A549 (cell line): ENCODE results near the gene MOV10. TPM values are rescaled to one million over a fixed set of nuclear protein-coding genes. Genes with fewer than 3 reads are reported as not detected.

Experiments used
- ATAC-seq, 2 experiments: fragments of 200-7000 bp in 1 of 2; fragments of >200 bp in 1 of 2; cut with Nextera tagmentation in 1 of 2; cut with Tn5 transposase in 1 of 2; 3 replicates each; pipeline versions ENCODE4 v1.8.0 to v1.9.1; 2018 to 2020; ENCODE audit warnings: mild to moderate bottlenecking in 1 of 2, moderate library complexity in 1 of 2
- CTCF ChIA-PET: fragments of 300-600 bp; sonication (Branson Sonifier 250); formaldehyde crosslinking; extraction: SDS; loops from one replicate; lab custom pipeline; 2021; ENCODE audit warnings: antibody characterized with exemption, inconsistent platforms; lab: Yijun Ruan, JAX
- POLR2A ChIA-PET: fragments of 350-600 bp; formaldehyde crosslinking; extraction: SDS; loops from one replicate; lab custom pipeline; 2021; ENCODE audit warnings: antibody characterized with exemption, inconsistent platforms; lab: Yijun Ruan, JAX
- DNase-seq, 2 experiments: peaks; one replicate each; pipeline versions ENCODE4 v3.0.0 to v3.0.0-alpha.2; 2011 to 2016; ENCODE audit warnings: low read depth in 1 of 2, low spot score in 1 of 2
- FAIRE-seq: peaks from 2 replicates; lab custom pipeline; 2011; peaks lifted over from hg19 to GRCh38; lab: Jason Lieb, UNC
- H3K27ac ChIP-seq, 2 experiments: fragments of >200 bp; sonication (Bioruptor Twin); formaldehyde crosslinking; 3 replicates each; pipeline ENCODE4 v1.5.1; 2016 to 2017
- H3K4me1 ChIP-seq: fragments of >200 bp; sonication (Bioruptor Twin); formaldehyde crosslinking; 3 replicates; pipeline ENCODE4 v1.6.1; 2016
- H3K4me2 ChIP-seq: fragments of >200 bp; sonication (Bioruptor Twin); formaldehyde crosslinking; 3 replicates; pipeline ENCODE4 v1.6.1; 2016
- H3K4me3 ChIP-seq: fragments of >200 bp; sonication (Bioruptor Twin); formaldehyde crosslinking; 3 replicates; pipeline ENCODE4 v1.5.1; 2016
- H3K9me3 ChIP-seq: fragments of >200 bp; sonication (Bioruptor Twin); formaldehyde crosslinking; 3 replicates; pipeline ENCODE4 v1.6.1; 2016
- BHLHE40 ChIP-seq: IDR thresholded peaks from 2 replicates; pipeline ENCODE4 v1.6.1; 2012; ENCODE audit warnings: low read depth, low read length, inconsistent platforms
- CEBPB ChIP-seq, 2 experiments: fragments of >200 bp in 1 of 2; sonication (Bioruptor Twin) in 1 of 2; formaldehyde crosslinking in 1 of 2; IDR thresholded peaks; 2 replicates each; pipeline ENCODE4 v1.6.1; 2012 to 2016
- CHD2 ChIP-seq: fragments of 150-350 bp; IDR thresholded peaks from 2 replicates; pipeline ENCODE4 v1.6.1; 2014; ENCODE audit warnings: low read length; ENCODE audit not compliant: partially characterized antibody
- CHD4 ChIP-seq: fragments of 200-600 bp; sonication (generic); IDR thresholded peaks from 2 replicates; pipeline ENCODE4 v1.6.1; 2016; ENCODE audit warnings: antibody characterized with exemption, mild to moderate bottlenecking, borderline replicate concordance
- EP300 ChIP-seq, 2 experiments: fragments of >200 bp; sonication (Bioruptor Twin); formaldehyde crosslinking; IDR thresholded peaks; 2 replicates in 1 of 2; 3 replicates in 1 of 2; pipeline ENCODE4 v1.6.1; 2016 to 2017
- FOXS1 ChIP-seq: fragments of 250-450 bp; sonication (Bioruptor Pico); IDR thresholded peaks from 2 replicates; pipeline ENCODE4 v1.5.0; 2020; ENCODE audit warnings: mild to moderate bottlenecking, moderate library complexity
- HDAC2 ChIP-seq: fragments of 200-600 bp; sonication (generic); IDR thresholded peaks from 2 replicates; pipeline ENCODE4 v1.6.1; 2016
- HOXB13 ChIP-seq: fragments of 250-450 bp; sonication (Bioruptor Pico); IDR thresholded peaks from 2 replicates; pipeline ENCODE4 v1.5.0; 2020; ENCODE audit warnings: low read depth, mild to moderate bottlenecking, moderate library complexity
- JUN ChIP-seq, 2 experiments: fragments of >200 bp; sonication (Bioruptor Twin); formaldehyde crosslinking; IDR thresholded peaks; 2 replicates in 1 of 2; 3 replicates in 1 of 2; pipeline ENCODE4 v1.6.1; 2016 to 2017
- JUNB ChIP-seq: fragments of >200 bp; sonication (Bioruptor Twin); formaldehyde crosslinking; IDR thresholded peaks from 2 replicates; pipeline ENCODE4 v1.6.1; 2016
- MAZ ChIP-seq: fragments of 150-350 bp; IDR thresholded peaks from 2 replicates; pipeline ENCODE4 v1.6.1; 2014; ENCODE audit warnings: antibody characterized with exemption, low read depth, low read length, borderline replicate concordance
- PHF8 ChIP-seq: fragments of 200-600 bp; sonication (generic); IDR thresholded peaks from 2 replicates; pipeline ENCODE4 v1.6.1; 2016; ENCODE audit warnings: low read depth, mild to moderate bottlenecking, antibody characterized with exemption, moderate library complexity, borderline replicate concordance
- RARB ChIP-seq: fragments of 250-450 bp; sonication (Bioruptor Pico); IDR thresholded peaks from 2 replicates; pipeline ENCODE4 v1.8.0; 2021; ENCODE audit warnings: mild to moderate bottlenecking, moderate library complexity
- RNF2 ChIP-seq: fragments of 200-600 bp; sonication (generic); IDR thresholded peaks from 2 replicates; pipeline ENCODE4 v1.6.1; 2016; ENCODE audit warnings: low read depth, mild to moderate bottlenecking, antibody characterized with exemption, moderate library complexity, borderline replicate concordance
- ZSCAN20 ChIP-seq: fragments of 250-450 bp; sonication (Bioruptor Pico); IDR thresholded peaks from 2 replicates; pipeline ENCODE4 v1.8.0; 2022; ENCODE audit warnings: mild to moderate bottlenecking, moderate library complexity
- WGBS: methylation state at CpG from one replicate; pipeline ENCODE4 v1.1.6; 2017; ENCODE audit errors: missing lambda C conversion rate; 5-methylcytosine and 5-hydroxymethylcytosine counted together
- polyA plus RNA-seq, 4 experiments: library from polyadenylated mRNA; depleted of rRNA in 3 of 4; stranded (reverse); fragments of >200 nt; fragmentation: RNase III in 1 of 4; extraction: RNeasy Plus Mini Kit Qiagen cat#74134 plus additional on column Dnase treatment in 1 of 4; gene quantifications; 2 replicates in 3 of 4; 3 replicates in 1 of 4; pipeline ENCODE4 v1.2.3, GENCODE V29; 2011 to 2017
- small RNA-seq, 6 experiments: library from RNA; depleted of rRNA; stranded (forward); fragments of <200 nt; gene quantifications; one replicate each; pipeline ENCODE3, GENCODE V24; 2012
- TF ChIP-seq, protein P1 (sequence below): fragments of >200 bp; sonication (Bioruptor Twin); formaldehyde crosslinking; IDR thresholded peaks from 3 replicates; pipeline ENCODE4 v1.5.1; 2016
- TF ChIP-seq, protein P2 (sequence below): IDR thresholded peaks from 2 replicates; pipeline ENCODE4 v1.6.1; 2012
- TF ChIP-seq, protein P3 (sequence below): fragments of 150-350 bp; IDR thresholded peaks from 2 replicates; pipeline ENCODE4 v1.6.1; 2014; ENCODE audit warnings: low read depth, mild to moderate bottlenecking, low read length

MOV10 gene
- polyA plus RNA-seq, 2 of the 4 experiments (the other 2 are of a cell fraction): 27.3 to 37.3 TPM

DNA sequence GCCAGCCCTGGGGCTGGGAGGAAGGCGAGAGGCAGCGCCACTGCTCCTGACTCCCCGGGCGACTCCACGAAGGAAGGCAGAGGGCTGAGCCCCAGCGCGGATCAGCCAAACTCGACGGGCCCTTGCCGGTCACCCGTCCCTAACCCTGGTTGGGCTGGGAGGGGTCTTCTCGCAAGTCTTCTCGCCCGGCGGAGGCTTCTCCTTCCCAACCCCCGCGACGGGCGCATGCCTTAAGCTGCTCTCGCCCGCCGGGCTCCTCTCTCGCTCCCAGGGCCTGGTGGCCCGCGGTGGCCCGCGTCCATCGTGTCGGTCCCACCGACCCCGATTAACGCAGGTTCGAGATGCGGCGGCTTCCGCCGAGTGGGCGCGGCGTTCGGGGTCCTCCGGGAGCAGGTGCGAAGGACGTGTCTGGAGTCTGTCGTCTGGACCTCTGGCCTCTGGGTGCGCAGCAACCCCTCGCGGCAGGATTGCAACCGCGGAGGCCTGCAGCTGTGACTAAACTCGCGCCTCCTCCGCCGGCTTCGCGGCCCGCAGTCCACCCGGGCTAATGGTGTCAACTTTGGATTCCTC, 69.6 kb downstream of the MOV10 start:
- CTCF ChIA-PET: interaction anchor here (0.7 to 2.9 kb wide), 7 partner anchors 10 to 329 kb away, joined by 3 to 9 read pairs (median 4); partner anchors contain the start of genes LRIG2 and PPM1J
- H3K4me2 ChIP-seq: no peak overlapping the region
- 40% methylated on average over 9 of the region's 58 CpGs for WGBS
- DNase-seq (no peak), ATAC-seq (no peak), FAIRE-seq (no peak)
- no peak overlapping the region for H3K4me3 ChIP-seq
- POLR2A ChIA-PET: no interaction called here
- no peak overlapping the region for H3K27ac ChIP-seq
- no peaks in the 10 kb centered on the region for H3K4me1 ChIP-seq
- no peak for TF ChIP-seq ZSCAN20
- TF ChIP-seq, protein P1, sequence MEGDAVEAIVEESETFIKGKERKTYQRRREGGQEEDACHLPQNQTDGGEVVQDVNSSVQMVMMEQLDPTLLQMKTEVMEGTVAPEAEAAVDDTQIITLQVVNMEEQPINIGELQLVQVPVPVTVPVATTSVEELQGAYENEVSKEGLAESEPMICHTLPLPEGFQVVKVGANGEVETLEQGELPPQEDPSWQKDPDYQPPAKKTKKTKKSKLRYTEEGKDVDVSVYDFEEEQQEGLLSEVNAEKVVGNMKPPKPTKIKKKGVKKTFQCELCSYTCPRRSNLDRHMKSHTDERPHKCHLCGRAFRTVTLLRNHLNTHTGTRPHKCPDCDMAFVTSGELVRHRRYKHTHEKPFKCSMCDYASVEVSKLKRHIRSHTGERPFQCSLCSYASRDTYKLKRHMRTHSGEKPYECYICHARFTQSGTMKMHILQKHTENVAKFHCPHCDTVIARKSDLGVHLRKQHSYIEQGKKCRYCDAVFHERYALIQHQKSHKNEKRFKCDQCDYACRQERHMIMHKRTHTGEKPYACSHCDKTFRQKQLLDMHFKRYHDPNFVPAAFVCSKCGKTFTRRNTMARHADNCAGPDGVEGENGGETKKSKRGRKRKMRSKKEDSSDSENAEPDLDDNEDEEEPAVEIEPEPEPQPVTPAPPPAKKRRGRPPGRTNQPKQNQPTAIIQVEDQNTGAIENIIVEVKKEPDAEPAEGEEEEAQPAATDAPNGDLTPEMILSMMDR: no peak
- no peak for TF ChIP-seq JUN (IDR thresholded peaks at IDR 0.05)
- no peak for TF ChIP-seq HOXB13 (CRISPR knock-in tag)
- no peak for TF ChIP-seq CHD2
- TF ChIP-seq RARB (CRISPR knock-in tag): no peak
- no peak for TF ChIP-seq BHLHE40
- TF ChIP-seq RNF2: no peak
- TF ChIP-seq CEBPB (IDR thresholded peaks at IDR 0.05): no peak
- no peak for TF ChIP-seq HDAC2
- no peak for TF ChIP-seq CHD4
- TF ChIP-seq, all 56 proteins: peak for 0
- no peaks in the 10 kb centered on the region for H3K9me3 ChIP-seq

DNA sequence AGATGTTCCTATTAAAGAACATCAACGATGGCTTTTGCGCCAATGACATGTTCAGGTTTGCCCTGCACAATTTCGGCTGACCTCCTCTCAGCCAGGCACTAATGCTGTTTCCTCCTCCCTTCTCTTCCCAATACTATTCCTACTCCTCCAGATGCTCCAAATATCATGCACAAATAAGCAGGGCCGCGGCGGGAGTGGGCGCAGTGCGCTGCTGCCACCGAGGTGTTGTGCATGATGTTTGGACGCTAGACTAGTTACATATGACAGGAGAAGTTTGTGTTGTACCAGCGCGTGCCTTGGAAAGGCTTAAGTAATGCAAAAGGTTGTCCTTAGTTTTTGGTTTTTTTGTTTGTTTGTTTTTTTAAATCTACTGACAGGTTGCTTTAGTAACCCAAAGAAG, 73.9 kb downstream of the MOV10 start:
- no peaks in the 10 kb centered on the region for H3K4me1 ChIP-seq
- TF ChIP-seq HDAC2: no peak
- TF ChIP-seq BHLHE40: no peak
- TF ChIP-seq JUN (IDR thresholded peaks at IDR 0.05): no peak
- TF ChIP-seq FOXS1 (CRISPR knock-in tag): no peak
- TF ChIP-seq MAZ: no peak
- no peak for TF ChIP-seq PHF8
- TF ChIP-seq, protein P2, sequence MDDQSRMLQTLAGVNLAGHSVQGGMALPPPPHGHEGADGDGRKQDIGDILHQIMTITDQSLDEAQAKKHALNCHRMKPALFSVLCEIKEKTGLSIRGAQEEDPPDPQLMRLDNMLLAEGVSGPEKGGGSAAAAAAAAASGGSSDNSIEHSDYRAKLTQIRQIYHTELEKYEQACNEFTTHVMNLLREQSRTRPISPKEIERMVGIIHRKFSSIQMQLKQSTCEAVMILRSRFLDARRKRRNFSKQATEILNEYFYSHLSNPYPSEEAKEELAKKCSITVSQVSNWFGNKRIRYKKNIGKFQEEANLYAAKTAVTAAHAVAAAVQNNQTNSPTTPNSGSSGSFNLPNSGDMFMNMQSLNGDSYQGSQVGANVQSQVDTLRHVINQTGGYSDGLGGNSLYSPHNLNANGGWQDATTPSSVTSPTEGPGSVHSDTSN: no peak
- TF ChIP-seq JUNB: no peak
- no peak for TF ChIP-seq EP300 (IDR thresholded peaks at IDR 0.05)
- TF ChIP-seq, protein P3, sequence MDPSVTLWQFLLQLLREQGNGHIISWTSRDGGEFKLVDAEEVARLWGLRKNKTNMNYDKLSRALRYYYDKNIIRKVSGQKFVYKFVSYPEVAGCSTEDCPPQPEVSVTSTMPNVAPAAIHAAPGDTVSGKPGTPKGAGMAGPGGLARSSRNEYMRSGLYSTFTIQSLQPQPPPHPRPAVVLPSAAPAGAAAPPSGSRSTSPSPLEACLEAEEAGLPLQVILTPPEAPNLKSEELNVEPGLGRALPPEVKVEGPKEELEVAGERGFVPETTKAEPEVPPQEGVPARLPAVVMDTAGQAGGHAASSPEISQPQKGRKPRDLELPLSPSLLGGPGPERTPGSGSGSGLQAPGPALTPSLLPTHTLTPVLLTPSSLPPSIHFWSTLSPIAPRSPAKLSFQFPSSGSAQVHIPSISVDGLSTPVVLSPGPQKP: no peak
- no peak overlapping the region for H3K27ac ChIP-seq
- no peaks in the 10 kb centered on the region for H3K9me3 ChIP-seq
- ChIA-PET POLR2A (no interaction called here), CTCF (interaction anchor here (1.3 kb wide), 1 partner anchor 32 kb away, joined by 7 read pairs; the partner anchor contains the start of gene PPM1J)
- ATAC-seq (no peak), FAIRE-seq (no peak), DNase-seq (no peak)
- WGBS: 80% methylated on average over 12 of the region's 12 CpGs
- H3K4me3 ChIP-seq: no peak overlapping the region
- H3K4me2 ChIP-seq: no peak overlapping the region

Small RNAs within 50 kb of the gene (small RNA-seq; reads per million reads assigned to genes)
- 0 to 0.43 (median 0) reads per million in 6 experiments for gene RNU7-70P

Other genes with a start within 250 kb of the MOV10 start
- 0.26 and 0.37 TPM in 2 replicates for gene WNT2B, start 165.7 kb upstream of the MOV10 start, polyA plus RNA-seq (2011; rRNA removed)
- gene WNT2B, start 165.7 kb upstream of the MOV10 start, polyA plus RNA-seq (2017; fragmentation: RNase III; extraction: RNeasy Plus Mini Kit Qiagen cat#74134 plus additional on column Dnase treatment): 0.21 to 0.32 TPM (median 0.28 TPM) in 3 replicates
- gene ST7L, start 55.5 kb upstream of the MOV10 start, polyA plus RNA-seq (2011; rRNA removed): 10.5 and 12.0 TPM in 2 replicates
- gene ST7L, start 55.5 kb upstream of the MOV10 start, polyA plus RNA-seq (2017; fragmentation: RNase III; extraction: RNeasy Plus Mini Kit Qiagen cat#74134 plus additional on column Dnase treatment): 10.2 to 10.8 TPM (median 10.3 TPM) in 3 replicates
- 99.7 and 136 TPM in 2 replicates for gene CAPZA1, start 54.8 kb upstream of the MOV10 start, polyA plus RNA-seq (2011; rRNA removed)
- gene CAPZA1, start 54.8 kb upstream of the MOV10 start, polyA plus RNA-seq (2017; fragmentation: RNase III; extraction: RNeasy Plus Mini Kit Qiagen cat#74134 plus additional on column Dnase treatment): 103 to 109 TPM (median 104 TPM) in 3 replicates
- gene RHOC, start 32.5 kb downstream of the MOV10 start, polyA plus RNA-seq (2011; rRNA removed): 255 and 321 TPM in 2 replicates
- 278 to 298 TPM (median 296 TPM) in 3 replicates for gene RHOC, start 32.5 kb downstream of the MOV10 start, polyA plus RNA-seq (2017; fragmentation: RNase III; extraction: RNeasy Plus Mini Kit Qiagen cat#74134 plus additional on column Dnase treatment)
- gene PPM1J, start 40.7 kb downstream of the MOV10 start, polyA plus RNA-seq (2011; rRNA removed): 0.62 and 0.66 TPM in 2 replicates
- 0.32 to 0.51 TPM (median 0.33 TPM) in 3 replicates for gene PPM1J, start 40.7 kb downstream of the MOV10 start, polyA plus RNA-seq (2017; fragmentation: RNase III; extraction: RNeasy Plus Mini Kit Qiagen cat#74134 plus additional on column Dnase treatment)